A673 (cell line): ENCODE measurements around the gene OPTC. TPM values are rescaled to one million over a fixed set of nuclear protein-coding genes. Genes with fewer than 3 reads are reported as not detected.

Experiments
- BruUV-seq: library from RNA; stranded (reverse); fragments of 400-500 nt; replicated peaks from 2 replicates; lab custom pipeline; 2021; lab: Mats Ljungman, UMichigan
- CTCF ChIA-PET: fragments of 300-600 bp; sonication (Branson Sonifier 250); formaldehyde crosslinking; loops from one replicate; lab custom pipeline; 2022; ENCODE audit warnings: antibody characterized with exemption; lab: Charles Lee
- POLR2A ChIA-PET: fragments of 300-600 bp; sonication (Branson Sonifier 250); formaldehyde crosslinking; loops from one replicate; lab custom pipeline; 2022; ENCODE audit warnings: antibody characterized with exemption; ENCODE audit not compliant: low non-redundant PET; lab: Charles Lee
- DNase-seq: peaks from one replicate; pipeline ENCODE4 v3.0.0-alpha.2; 2015; ENCODE audit warnings: low spot score
- H3K27ac ChIP-seq: fragments of 200-600 bp; sonication (generic); 2 replicates; pipeline ENCODE4 v1.5.1; 2016; ENCODE audit warnings: mixed run types, low read depth, mild to moderate bottlenecking, mixed read lengths, antibody characterized with exemption, low read length; ENCODE audit not compliant: poor library complexity, severe bottlenecking
- H3K27me3 ChIP-seq: fragments of 200-600 bp; sonication (generic); replicated peaks from 2 replicates; pipeline ENCODE4 v1.6.1; 2017; ENCODE audit warnings: mixed run types, low read depth, mild to moderate bottlenecking, mixed read lengths, antibody characterized with exemption, low read length; ENCODE audit not compliant: insufficient read depth, poor library complexity
- H3K36me3 ChIP-seq: fragments of 200-600 bp; sonication (generic); 2 replicates; pipeline ENCODE4 v1.6.1; 2016; ENCODE audit warnings: mixed run types, mild to moderate bottlenecking, mixed read lengths, antibody characterized with exemption, low read length; ENCODE audit not compliant: insufficient read depth, poor library complexity, severe bottlenecking
- H3K4me1 ChIP-seq: fragments of 200-600 bp; sonication (generic); 2 replicates; pipeline ENCODE4 v1.6.1; 2017; ENCODE audit warnings: mixed run types, mild to moderate bottlenecking, mixed read lengths, antibody characterized with exemption, low read length; ENCODE audit not compliant: insufficient read depth, poor library complexity, severe bottlenecking
- H3K4me3 ChIP-seq: fragments of 200-600 bp; sonication (generic); 2 replicates; pipeline ENCODE4 v1.5.1; 2016; ENCODE audit warnings: low read depth, mixed run types, mild to moderate bottlenecking, mixed read lengths, low read length; ENCODE audit not compliant: poor library complexity, severe bottlenecking
- H3K9me3 ChIP-seq: fragments of 200-600 bp; sonication (generic); 2 replicates; pipeline ENCODE4 v1.6.1; 2016; ENCODE audit warnings: mixed run types, low read depth, mild to moderate bottlenecking, mixed read lengths, antibody characterized with exemption, low read length; ENCODE audit not compliant: poor library complexity, severe bottlenecking
- EZH2 ChIP-seq: fragments of 200-600 bp; sonication (generic); IDR thresholded peaks from 2 replicates; pipeline ENCODE4 v1.6.1; 2017; ENCODE audit warnings: borderline replicate concordance, low read depth, mild to moderate bottlenecking, mixed read lengths, antibody characterized with exemption, low read length; ENCODE audit not compliant: poor library complexity, severe bottlenecking
- intact Hi-C: fragments of 100-400 bp; cut with micrococcal nuclease; formaldehyde crosslinking; loops from one replicate; pipeline ENCODE4 v1.10.0; 2022; ENCODE audit not compliant: unreplicated experiment
- total RNA-seq: library from RNA; stranded (reverse); gene quantifications from 2 replicates; pipeline ENCODE4 v1.2.3, GENCODE V29; 2021
- TF ChIP-seq, protein P1 (sequence below): fragments of 300-800, 200-600 bp; sonication (generic); conservative IDR thresholded peaks from 2 replicates; pipeline ENCODE4 v1.5.1; 2017; ENCODE audit warnings: low read depth, mild to moderate bottlenecking, antibody characterized with exemption, low read length, moderate library complexity, mixed read lengths

Gene OPTC
- total RNA-seq, 1 experiment from 2014 or later, result not detected

DNA sequence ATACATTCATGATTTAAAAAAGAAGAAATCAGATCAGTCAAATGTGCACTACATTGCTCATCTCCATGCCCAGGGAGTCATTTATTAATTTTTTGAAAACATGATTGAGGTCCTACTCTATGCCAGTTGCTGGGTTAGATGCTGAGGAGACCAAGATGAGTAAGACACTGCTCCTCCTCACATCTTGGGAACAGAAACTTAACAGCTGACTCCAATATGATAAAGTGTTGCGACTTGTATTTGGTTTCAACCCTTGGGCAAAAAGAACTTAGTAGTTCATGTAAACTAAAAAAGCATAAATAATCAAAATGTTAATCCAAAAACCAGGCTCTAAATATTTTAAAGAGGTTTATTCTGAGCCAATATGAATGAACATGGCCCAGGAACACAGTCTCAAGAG, 56.9 kb downstream of the OPTC start:
- no peak for TF ChIP-seq EZH2
- TF ChIP-seq, protein P1, sequence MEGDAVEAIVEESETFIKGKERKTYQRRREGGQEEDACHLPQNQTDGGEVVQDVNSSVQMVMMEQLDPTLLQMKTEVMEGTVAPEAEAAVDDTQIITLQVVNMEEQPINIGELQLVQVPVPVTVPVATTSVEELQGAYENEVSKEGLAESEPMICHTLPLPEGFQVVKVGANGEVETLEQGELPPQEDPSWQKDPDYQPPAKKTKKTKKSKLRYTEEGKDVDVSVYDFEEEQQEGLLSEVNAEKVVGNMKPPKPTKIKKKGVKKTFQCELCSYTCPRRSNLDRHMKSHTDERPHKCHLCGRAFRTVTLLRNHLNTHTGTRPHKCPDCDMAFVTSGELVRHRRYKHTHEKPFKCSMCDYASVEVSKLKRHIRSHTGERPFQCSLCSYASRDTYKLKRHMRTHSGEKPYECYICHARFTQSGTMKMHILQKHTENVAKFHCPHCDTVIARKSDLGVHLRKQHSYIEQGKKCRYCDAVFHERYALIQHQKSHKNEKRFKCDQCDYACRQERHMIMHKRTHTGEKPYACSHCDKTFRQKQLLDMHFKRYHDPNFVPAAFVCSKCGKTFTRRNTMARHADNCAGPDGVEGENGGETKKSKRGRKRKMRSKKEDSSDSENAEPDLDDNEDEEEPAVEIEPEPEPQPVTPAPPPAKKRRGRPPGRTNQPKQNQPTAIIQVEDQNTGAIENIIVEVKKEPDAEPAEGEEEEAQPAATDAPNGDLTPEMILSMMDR, result no peak
- no TSS peak for BruUV-seq
- intact Hi-C loops, result no loop called here
- Histone ChIP-seq H3K9me3 (no peaks in the 10 kb centered on the region), H3K4me1 (peaks cover 32% of the 10 kb centered on the region), H3K27ac (no peak overlapping the region), H3K27me3 (no peaks in the 10 kb centered on the region), H3K4me3 (no peak overlapping the region), H3K36me3 (no peaks in the 10 kb centered on the region)
- no peak for DNase-seq
- ChIA-PET CTCF (interaction anchor here (0.7 kb wide), 1 partner anchor 14 kb away, joined by 4 read pairs; no protein-coding TSS in a partner anchor), POLR2A (interaction anchor here (0.7 kb wide), 1 partner anchor 48 kb away, joined by 3 read pairs; no protein-coding TSS in a partner anchor)

DNA sequence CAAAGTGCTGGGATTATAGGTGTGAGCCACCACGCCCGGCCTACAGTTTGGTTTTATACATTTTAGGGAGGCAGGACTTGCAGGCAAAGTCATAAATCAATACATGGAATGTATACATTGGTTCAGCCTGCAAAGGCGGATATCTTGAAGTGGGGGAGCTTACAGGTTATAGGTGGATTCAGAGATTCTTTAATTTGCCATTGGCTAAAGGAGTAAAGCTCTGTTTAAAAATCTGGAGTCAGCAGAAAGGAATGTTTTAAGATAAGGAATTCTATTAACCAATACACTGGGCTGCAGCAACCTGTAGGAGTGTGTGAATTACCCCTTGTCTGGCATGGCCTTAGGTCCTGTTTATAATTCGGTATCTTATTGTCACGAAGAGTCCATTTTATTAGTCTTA, 57.6 kb downstream of the OPTC start:
- DNase-seq, result no peak
- no peak overlapping the region for H3K27ac ChIP-seq
- intact Hi-C loops, result no loop called here
- TF ChIP-seq EZH2, result no peak
- TF ChIP-seq, protein P1, result no peak
- BruUV-seq, result no TSS peak
- no peaks in the 10 kb centered on the region for H3K27me3 ChIP-seq
- no peaks in the 10 kb centered on the region for H3K36me3 ChIP-seq
- CTCF ChIA-PET, result interaction anchor here (0.7 kb wide), 1 partner anchor 14 kb away, joined by 4 read pairs; no protein-coding TSS in a partner anchor
- no peak overlapping the region for H3K4me3 ChIP-seq
- POLR2A ChIA-PET, result no interaction called here
- H3K4me1 ChIP-seq, result peaks cover 39% of the 10 kb centered on the region
- no peaks in the 10 kb centered on the region for H3K9me3 ChIP-seq

DNA sequence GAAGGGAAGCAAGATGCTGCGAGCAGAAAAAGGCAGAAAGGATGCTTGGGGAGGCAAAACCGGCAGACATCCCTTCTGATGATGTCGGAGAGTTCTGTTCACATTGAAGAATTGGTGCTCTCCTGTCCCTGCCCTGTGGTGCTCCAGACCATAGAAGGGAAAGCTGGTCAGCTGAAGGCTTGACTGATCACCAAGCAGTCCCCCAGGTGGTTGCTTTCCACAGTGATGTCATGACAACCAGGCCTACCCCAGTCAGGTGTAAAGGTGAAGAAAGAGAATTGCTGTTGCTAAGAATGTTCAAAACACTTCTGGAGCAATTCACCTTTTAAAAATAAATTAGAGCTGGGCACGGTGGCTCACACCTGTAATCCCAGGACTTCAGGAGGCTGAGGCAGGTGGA, 59.5 kb downstream of the OPTC start:
- CTCF ChIA-PET, result no interaction called here
- Histone ChIP-seq H3K4me3 (no peak overlapping the region), H3K36me3 (no peaks in the 10 kb centered on the region), H3K27ac (no peak overlapping the region), H3K27me3 (no peaks in the 10 kb centered on the region), H3K4me1 (peaks cover 22% of the 10 kb centered on the region), H3K9me3 (no peaks in the 10 kb centered on the region)
- no peak for DNase-seq
- intact Hi-C loops, result no loop called here
- POLR2A ChIA-PET, result no interaction called here
- TF ChIP-seq, protein P1, result no peak
- TF ChIP-seq EZH2, result no peak
- no TSS peak for BruUV-seq
